Coronary artery (tissue), 2 donors: ENCODE data around the gene RPS24.

ENCODE experiments used
- DNase-seq: peaks from one replicate; pipeline ENCODE4 v3.0.0-alpha.2; 2017; ENCODE audit warnings: low spot score
- H3K27ac ChIP-seq, 2 donors: fragments of 200-600 bp; sonication (generic); one replicate each; pipeline ENCODE4 v1.5.1; 2016 to 2019
- H3K4me3 ChIP-seq: fragments of 200-600 bp; sonication (generic); 2 replicates; pipeline ENCODE4 v1.5.1; 2016; ENCODE audit warnings: mild to moderate bottlenecking, moderate library complexity
- CTCF ChIP-seq: fragments of 200-600 bp; sonication (generic); IDR thresholded peaks from one replicate; pipeline ENCODE4 v1.5.1; 2019; ENCODE audit warnings: antibody characterized with exemption

RPS24 gene

DNA sequence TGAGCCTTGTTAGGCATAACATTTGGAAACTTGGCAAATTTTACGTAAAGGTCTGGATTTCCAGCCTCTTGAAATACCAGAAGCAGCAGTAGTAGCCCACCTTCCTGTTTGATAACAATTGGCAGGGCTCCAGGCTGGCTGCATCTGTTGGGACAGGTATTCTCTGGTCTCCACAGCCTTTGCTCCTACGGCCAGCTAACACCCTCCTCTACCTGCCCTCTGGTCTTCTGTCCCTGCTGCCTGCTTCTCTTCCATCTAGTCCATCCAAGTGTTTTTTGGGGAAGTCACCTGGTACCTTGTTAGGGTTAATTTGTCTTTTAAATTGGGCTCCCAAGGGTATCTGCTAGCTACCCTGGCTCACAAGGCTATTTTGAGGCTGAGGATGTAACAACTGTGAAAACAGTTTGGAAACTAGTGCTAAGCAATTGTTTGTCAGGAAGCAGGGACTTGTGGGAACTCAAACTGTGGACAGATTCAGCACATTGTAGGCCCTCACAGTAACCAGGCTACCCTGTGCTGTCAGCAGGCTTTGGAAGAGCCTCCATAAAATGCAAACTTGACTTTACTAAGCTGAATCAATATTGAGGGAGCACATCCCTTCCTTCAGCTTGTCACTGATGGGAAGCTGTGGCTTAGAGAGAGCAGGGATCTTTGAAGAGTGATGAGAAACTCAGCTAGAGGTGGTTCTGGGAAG is 8.5 kb downstream of the RPS24 start:
- DNase-seq, result no peak
- Histone ChIP-seq H3K27ac (no peak overlapping the region), H3K4me3 (no peak overlapping the region)
- no peak for TF ChIP-seq CTCF

GRCh38 chr10:78042752-78043104 is 9.1 kb downstream of the RPS24 start:
- Histone ChIP-seq H3K27ac (no peak overlapping the region), H3K4me3 (no peak overlapping the region)
- no peak for DNase-seq
- TF ChIP-seq CTCF, result no peak

GRCh38 chr10:78044179-78044578 is 10.5 kb downstream of the RPS24 start:
- TF ChIP-seq CTCF, result no peak
- no peak overlapping the region for H3K27ac ChIP-seq
- H3K4me3 ChIP-seq, result no peak overlapping the region
- no peak for DNase-seq

DNA sequence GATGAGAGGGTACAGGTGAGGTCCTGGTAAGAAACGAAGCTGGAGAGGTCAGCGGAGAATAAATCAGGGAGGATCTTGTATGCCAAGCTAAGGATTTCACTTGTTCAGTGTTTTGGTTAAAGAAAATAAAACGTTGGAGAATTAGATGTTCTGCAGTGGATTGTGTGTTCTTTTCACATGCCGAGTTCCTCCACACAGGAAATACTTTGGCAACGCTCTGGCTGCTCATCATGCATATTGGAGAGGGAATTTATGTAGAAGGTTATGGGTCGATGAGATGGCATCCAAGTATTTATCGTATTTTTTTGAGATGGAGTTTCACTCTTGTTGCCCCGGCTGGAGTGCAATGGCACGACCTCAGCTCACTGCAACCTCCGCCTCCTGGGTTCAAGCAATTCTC is 11.0 kb downstream of the RPS24 start:
- DNase-seq, result no peak
- Histone ChIP-seq H3K27ac (no peak overlapping the region), H3K4me3 (no peak overlapping the region)
- TF ChIP-seq CTCF, result no peak

- Histone ChIP-seq H3K4me3 (no peak overlapping the region), H3K27ac (no peak overlapping the region)
- no peak for TF ChIP-seq CTCF
- DNase-seq, result no peak
Observed at GRCh38 chr10:78045237-78045636, 11.6 kb downstream of the RPS24 start.

DNA sequence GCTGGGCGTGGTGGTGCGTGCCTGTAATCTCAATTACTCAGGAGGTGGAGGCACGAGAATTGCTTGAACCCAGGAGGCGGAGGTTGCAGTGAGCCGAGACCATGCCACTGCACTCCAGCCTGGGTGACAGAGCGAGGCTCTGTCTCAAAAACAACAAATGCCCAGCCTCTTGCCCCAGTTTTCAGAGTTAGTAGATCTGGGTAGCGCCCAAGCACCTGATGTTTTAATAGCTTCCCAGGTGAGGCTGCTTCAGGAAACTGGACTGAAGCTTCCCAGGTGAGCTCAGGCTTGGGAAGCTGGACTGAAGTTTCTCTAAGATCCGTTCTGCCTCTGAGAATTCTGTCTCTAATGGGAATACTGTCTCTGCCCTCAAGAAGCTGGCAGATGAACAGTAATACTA is 12.2 kb downstream of the RPS24 start:
- H3K27ac ChIP-seq, result no peak overlapping the region
- no peak overlapping the region for H3K4me3 ChIP-seq
- no peak for TF ChIP-seq CTCF
- DNase-seq, result no peak

GRCh38 chr10:78046711-78047269 is 13.1 kb downstream of the RPS24 start:
- DNase-seq, result no peak
- TF ChIP-seq CTCF, result no peak
- Histone ChIP-seq H3K4me3 (no peak overlapping the region), H3K27ac (no peak overlapping the region)
